Activated CD4-positive, CD25-positive, alpha-beta regulatory T cell treated with anti-CD3 and anti-CD28 coated beads, Interleukin-2, amount 50 U/mL, for 24 hours (primary cell): ENCODE measurements around the gene GCDH.
"Not testable (repeated sequence)": the region's sequence is repeated elsewhere in the genome, so short reads cannot be mapped to it uniquely, and the experiment has no call there.

Source experiments
- ATAC-seq, 2 donors: fragments of 150-1000 bp; cut with Tn5 transposase; one replicate each; pipeline ENCODE4 v1.10.0; 2021; ENCODE audit warnings: mild to moderate bottlenecking in 1 of 2, moderate library complexity in 1 of 2

The GCDH gene

GRCh38 chr19:12890787-12891552 lies at the start of gene GCDH:
GCDH (plus strand) TSS chr19:12891160; CDS start chr19:12891305, 145 bp downstream.
- peak; percentile 98 for ATAC-seq

GRCh38 chr19:12842511-12842910 lies 48.4 kb upstream of the GCDH start:
- no peak for ATAC-seq

DNA sequence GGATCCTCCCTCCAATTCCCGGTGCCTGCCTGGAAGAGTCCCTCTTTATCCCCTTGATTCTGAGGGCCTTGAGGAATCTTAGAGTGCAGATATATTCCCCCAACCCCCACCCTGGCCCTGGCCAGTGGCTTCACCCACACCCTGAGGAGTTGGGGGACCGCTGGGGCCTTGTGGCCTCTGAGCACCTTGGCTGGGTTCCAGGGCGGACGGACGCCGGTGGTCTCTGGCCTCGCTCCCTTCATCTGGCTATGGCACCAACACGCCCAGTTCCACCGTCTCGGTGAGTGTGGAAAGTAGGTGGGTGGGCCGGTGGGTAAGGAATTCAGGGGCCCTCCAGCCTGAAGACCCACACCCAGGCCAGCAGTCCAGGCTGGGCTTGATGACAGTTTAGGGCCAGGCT lies 47.6 kb upstream of the GCDH start:
- no peak for ATAC-seq

DNA sequence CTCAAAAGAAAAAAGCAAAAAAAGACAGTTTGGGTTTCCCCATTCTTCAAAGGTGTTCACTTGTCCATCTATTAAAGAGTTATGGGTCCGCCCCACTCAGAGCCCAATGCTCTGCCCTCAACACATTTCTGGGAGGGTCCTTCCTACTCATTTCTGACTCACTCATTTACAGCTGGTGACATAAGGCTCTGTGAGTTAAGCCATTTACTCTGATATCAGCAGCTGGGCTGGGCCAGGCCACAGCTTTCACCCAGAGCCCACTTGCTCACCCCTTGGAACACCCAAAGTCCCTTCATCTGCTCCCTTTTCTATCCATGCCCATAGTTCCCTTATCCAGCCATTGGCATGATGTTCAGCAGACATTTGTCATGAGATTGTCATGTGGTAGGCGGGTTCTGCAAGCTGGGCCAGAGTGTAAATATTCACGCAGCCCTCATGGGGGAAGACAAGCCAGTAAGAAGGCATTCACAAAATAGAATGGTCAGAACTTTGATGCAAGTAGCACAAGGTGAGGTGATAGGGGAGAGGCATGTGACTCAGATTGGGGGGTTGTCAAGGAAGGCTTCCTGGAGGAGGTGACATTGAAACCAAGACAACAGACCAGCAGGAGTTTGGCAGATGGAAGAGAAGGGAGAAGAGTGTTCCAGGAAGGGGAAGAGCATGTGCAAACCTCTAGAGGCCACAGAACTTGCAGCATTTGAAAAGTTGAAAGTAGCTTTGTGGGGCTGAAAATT lies 46.8 kb upstream of the GCDH start:
- no peak for ATAC-seq

- not testable (repeated sequence) for ATAC-seq
Observed at GRCh38 chr19:12846613-12847012, 44.3 kb upstream of the GCDH start.

GRCh38 chr19:12847159-12848139 lies 43.5 kb upstream of the GCDH start:
- ATAC-seq, result peak; percentile 97 to 98

- ATAC-seq, result no peak
Observed at GRCh38 chr19:12856653-12857052, 34.3 kb upstream of the GCDH start.

GRCh38 chr19:12858041-12858928 lies 32.7 kb upstream of the GCDH start:
- no peak for ATAC-seq

DNA sequence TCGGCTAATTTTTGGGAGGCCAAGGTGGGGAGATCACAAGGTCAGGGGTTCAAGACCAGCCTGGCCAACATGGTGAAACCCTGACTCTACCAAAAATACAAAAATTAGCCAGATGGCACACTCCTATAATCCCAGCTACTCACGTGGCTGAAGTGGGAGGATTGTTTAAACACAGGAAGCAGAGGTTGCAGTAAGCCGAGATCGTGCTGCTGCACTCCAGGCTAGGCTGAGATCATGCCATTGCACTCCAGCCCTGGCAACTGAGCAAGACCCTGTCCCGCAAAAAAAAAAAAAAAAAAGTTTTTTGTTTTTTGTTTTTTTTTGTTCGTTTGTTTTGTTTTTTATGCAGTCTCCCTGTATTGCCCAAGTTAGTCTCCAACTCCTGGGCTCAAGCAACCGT lies 31.4 kb upstream of the GCDH start:
- ATAC-seq, result no peak

- no peak for ATAC-seq
Observed at GRCh38 chr19:12864143-12864542, 26.8 kb upstream of the GCDH start.

DNA sequence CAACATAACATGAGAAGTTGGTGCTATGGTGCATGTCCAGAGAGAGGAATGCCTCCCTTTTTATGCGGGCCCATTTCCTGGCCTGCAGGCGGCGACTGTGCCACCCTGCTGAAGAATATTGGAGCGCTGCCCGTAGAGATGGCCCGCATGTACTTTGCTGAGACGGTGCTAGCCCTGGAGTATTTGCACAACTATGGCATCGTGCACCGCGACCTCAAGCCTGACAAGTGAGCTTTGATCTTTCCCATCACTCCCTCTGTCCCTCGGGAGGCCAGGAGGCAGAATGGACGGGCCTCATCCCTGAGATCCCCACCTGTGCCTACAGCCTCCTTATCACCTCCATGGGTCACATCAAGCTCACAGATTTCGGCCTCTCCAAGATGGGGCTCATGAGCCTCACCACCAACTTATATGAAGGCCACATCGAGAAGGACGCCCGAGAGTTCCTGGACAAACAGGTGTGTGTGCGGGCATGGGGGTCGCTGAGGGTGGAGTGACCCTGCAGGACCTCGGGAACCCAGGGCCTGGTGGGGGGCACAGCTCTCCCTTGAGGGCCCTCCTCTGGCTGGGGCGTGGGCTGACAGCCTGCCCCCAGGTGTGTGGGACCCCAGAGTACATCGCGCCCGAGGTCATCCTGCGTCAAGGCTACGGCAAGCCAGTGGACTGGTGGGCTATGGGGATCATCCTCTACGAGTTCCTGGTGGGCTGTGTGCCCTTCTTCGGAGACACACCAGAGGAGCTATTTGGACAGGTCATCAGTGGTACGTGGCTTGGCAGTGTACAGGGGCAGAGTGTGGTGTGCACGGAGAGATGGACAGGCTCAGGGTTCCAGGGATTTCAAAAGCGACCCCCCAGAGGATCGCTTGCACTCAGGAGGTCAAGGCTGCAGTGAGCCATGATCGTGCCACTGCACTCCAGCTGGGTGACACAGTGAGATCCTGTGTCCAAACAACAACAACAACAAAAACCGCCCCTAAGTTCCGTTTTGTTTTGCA lies 25.9 kb upstream of the GCDH start:
- no peak for ATAC-seq

DNA sequence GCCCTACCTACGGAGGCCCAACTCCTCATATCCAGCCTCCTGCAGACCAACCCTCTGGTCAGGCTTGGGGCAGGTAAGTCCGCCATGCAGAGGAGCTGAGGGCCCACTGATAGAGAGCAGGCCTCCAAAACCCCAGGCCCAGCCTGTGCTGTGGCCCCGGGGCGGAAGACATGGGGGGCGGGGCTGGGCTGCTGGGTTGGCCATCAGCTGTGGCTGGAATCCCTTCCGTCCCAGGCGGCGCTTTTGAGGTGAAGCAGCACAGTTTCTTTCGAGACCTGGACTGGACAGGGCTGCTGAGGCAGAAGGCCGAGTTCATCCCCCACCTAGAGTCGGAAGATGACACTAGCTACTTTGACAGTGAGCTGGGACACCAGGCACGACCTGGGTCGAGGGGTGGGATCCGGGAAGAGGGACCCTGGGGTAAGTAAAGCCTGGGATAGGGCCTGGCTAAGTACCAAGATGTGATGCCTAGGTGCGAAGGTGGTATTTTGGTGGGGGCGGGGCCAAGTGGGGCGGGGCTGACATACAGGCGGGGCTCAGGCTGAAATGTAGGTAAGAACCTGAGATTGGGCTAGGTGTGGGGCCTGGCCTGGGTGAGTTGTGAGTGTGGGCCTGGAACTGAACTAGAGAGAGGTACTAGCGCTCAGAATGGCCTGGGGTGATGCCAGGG lies 25.1 kb upstream of the GCDH start:
- ATAC-seq, result no peak

DNA sequence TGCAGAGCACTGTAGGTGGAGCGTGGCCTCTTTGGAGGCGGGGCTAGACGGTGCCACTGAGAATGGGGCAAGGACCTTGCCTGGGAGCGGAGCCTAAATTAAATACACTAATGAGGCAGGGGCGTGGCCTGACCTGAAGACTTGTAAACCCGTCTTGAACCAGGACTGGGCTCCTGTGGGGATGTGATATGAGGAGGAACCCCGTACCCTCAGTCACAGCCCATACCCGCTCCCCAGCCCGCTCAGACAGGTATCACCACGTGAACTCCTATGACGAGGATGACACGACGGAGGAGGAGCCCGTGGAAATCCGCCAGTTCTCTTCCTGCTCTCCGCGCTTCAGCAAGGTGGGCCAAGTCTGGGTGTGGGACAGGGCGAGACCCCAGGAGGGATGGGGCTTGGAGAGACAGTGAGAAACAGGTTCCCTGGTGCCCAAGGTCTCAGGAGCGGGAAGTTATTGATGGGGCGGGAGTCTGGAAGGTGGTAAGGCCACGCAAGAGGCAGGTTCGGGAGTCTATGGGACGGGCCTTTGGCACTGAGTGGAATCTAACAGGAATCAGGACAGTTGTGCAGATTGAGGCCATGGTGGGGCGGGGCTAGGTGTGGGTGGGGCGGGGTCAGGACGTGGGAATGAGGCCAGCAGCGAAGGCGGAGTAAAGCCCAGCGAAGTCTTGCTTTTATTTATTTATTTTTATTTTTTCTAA lies 24.4 kb upstream of the GCDH start:
- ATAC-seq, result no peak

GRCh38 chr19:12867120-12868099 lies 23.6 kb upstream of the GCDH start:
- peak; percentile 69 to 70 for ATAC-seq

DNA sequence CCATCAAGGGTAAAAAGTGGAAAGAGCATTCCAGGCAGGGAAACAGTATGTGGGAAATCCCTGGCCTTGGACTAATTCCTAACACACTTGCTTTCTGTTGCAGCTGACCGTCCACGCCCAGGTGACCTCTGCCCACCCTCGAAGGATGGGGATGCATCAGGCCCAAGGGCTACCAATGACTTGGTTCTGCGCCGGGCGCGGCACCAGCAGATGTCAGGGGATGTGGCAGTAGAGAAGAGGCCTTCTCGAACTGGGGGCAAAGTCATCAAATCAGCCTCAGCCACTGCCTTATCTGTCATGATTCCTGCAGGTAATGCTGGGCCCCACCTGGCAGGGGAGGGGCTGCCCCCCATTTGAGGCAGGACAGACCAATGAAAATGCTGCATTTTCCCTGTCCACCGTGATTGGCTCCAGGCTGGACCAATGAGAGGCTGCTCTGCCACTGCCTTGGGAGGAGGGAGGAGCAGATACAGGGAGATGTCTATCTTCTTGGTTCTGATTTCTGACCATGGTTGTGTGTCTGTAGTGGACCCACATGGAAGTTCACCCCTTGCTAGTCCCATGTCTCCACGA lies 22.3 kb upstream of the GCDH start:
- no peak for ATAC-seq

DNA sequence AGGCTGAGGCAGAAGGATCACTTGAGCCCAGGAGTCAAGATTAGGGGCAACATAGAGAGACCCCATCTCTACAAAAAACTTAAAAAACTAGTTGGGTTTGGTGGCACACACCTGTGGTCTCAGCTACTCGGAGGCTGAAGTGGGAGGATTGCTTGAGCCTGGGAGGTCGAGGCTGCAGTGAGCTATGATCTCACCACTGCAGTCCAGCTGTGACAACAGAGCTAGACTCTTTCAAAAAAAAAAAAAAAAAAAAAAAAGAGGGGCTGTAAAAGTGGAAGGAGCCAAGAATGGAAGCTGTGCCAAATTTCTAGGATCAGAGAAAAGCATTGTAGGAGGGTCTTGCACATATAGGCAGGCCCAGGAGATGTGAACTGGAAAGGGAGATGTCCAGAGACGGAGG lies 19.3 kb upstream of the GCDH start:
- no peak for ATAC-seq

DNA sequence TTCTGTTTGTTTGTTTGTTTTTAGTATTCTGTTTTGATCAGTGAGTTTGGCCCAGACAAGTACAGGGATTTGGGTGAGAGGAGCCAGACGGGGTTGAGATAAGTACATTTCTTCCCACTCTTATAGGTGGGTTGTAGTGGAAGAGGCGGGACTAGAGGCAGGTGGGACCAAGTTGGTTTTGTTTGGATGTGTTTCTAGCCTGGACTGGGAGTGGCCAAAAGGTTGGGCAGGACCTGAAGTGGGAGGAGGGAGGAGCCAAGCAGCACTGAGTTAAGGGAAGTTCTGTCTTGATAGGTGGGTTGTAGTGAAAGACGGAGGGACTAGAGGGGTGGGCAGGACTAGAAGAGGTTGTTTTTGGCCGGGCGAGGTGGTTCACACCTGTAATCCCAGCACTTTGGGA lies 18.7 kb upstream of the GCDH start:
- ATAC-seq, result no peak
